ENCODE measurements around the gene TMEM207.
"Not testable (repeated sequence)": the region's sequence is repeated elsewhere in the genome, so short reads cannot be mapped to it uniquely, and the experiment has no call there.

The TMEM207 gene

GRCh38 chr3:190449801-190450200 is at the start of gene TMEM207:
TMEM207 (minus strand) TSS chr3:190449901; CDS start chr3:190449809, 92 bp downstream.
- no peak for DNase-seq (ENCODE audit: low read depth)

GRCh38 chr3:190499122-190499521 is 49.4 kb upstream of the TMEM207 start:
- DNase-seq (ENCODE audit: low read depth), result no peak

- DNase-seq (ENCODE audit: low read depth), result no peak
These were observed 48.6 kb upstream of the TMEM207 start for GRCh38 chr3:190498293-190498692.

- no peak for DNase-seq (ENCODE audit: low read depth)
These were observed 48.1 kb upstream of the TMEM207 start for GRCh38 chr3:190497811-190498210.

- no peak for DNase-seq (ENCODE audit: low read depth)
These were observed 47.2 kb upstream of the TMEM207 start for GRCh38 chr3:190496859-190497258.

- no peak for DNase-seq (ENCODE audit: low read depth)
These were observed 46.1 kb upstream of the TMEM207 start for GRCh38 chr3:190495796-190496195.

GRCh38 chr3:190495354-190495753 is 45.7 kb upstream of the TMEM207 start:
- no peak for DNase-seq (ENCODE audit: low read depth)

- DNase-seq (ENCODE audit: low read depth), result no peak
These were observed 45.2 kb upstream of the TMEM207 start for GRCh38 chr3:190494907-190495306.

- no peak for DNase-seq (ENCODE audit: low read depth)
These were observed 43.3 kb upstream of the TMEM207 start for GRCh38 chr3:190492966-190493365.

- no peak for DNase-seq (ENCODE audit: low read depth)
These were observed 42.4 kb upstream of the TMEM207 start for GRCh38 chr3:190492129-190492528.

GRCh38 chr3:190491533-190492054 is 41.9 kb upstream of the TMEM207 start:
- DNase-seq (ENCODE audit: low read depth), result no peak

GRCh38 chr3:190486908-190487607 is 37.4 kb upstream of the TMEM207 start:
- no peak for DNase-seq (ENCODE audit: low read depth)

GRCh38 chr3:190486533-190486864 is 36.8 kb upstream of the TMEM207 start:
- no peak for DNase-seq (ENCODE audit: low read depth)

GRCh38 chr3:190485830-190486532 is 36.3 kb upstream of the TMEM207 start:
- DNase-seq (ENCODE audit: low read depth), result no peak

GRCh38 chr3:190481779-190482178 is 32.1 kb upstream of the TMEM207 start:
- peak; percentile 23 for DNase-seq (ENCODE audit: low read depth)

GRCh38 chr3:190473261-190473660 is 23.6 kb upstream of the TMEM207 start:
- DNase-seq (ENCODE audit: low read depth), result not testable (repeated sequence)

- DNase-seq (ENCODE audit: low read depth), result no peak
These were observed 18.2 kb upstream of the TMEM207 start for GRCh38 chr3:190467922-190468321.

GRCh38 chr3:190458040-190458439 is 8.3 kb upstream of the TMEM207 start:
- DNase-seq (ENCODE audit: low read depth), result no peak

GRCh38 chr3:190456770-190457169 is 7.1 kb upstream of the TMEM207 start:
- no peak for DNase-seq (ENCODE audit: low read depth)

GRCh38 chr3:190455828-190456227 is 6.1 kb upstream of the TMEM207 start:
- DNase-seq (ENCODE audit: low read depth), result no peak

- no peak for DNase-seq (ENCODE audit: low read depth)
These were observed 1.4 kb downstream of the TMEM207 start for GRCh38 chr3:190448256-190448655.

GRCh38 chr3:190446573-190447279 is 3.0 kb downstream of the TMEM207 start:
- DNase-seq (ENCODE audit: low read depth), result no peak

GRCh38 chr3:190444576-190445145 is 5.0 kb downstream of the TMEM207 start:
- no peak for DNase-seq (ENCODE audit: low read depth)
